HL-60 (cell line): Measurements from ENCODE around the gene CD164.

ENCODE experiments used
- CTCF ChIP-seq: IDR thresholded peaks from one replicate; pipeline ENCODE4 v1.5.1; 2011; ENCODE audit warnings: low read length, control low read depth, inconsistent platforms; ENCODE audit not compliant: insufficient read depth
- GABPA ChIP-seq: IDR thresholded peaks from 2 replicates; pipeline ENCODE4 v1.6.1; 2012; ENCODE audit warnings: low read depth
- POLR2AphosphoS5 ChIP-seq: IDR thresholded peaks from 2 replicates; pipeline ENCODE4 v1.6.1; 2012; ENCODE audit warnings: low read depth
- REST ChIP-seq: IDR thresholded peaks from 2 replicates; pipeline ENCODE4 v1.6.1; 2012; ENCODE audit warnings: low read depth; ENCODE audit not compliant: insufficient replicate concordance

GRCh38 chr6:109381061-109381746, 1.1 kb downstream of the CD164 start:
- no peak for TF ChIP-seq GABPA
- no peak for TF ChIP-seq CTCF
- TF ChIP-seq POLR2AphosphoS5: no peak
- no peak for TF ChIP-seq REST
